CD4-positive, alpha-beta T cell treated with Interleukin-10 for 1 hour (primary cell): ENCODE data around the gene VAT1L.

Source experiments
- DNase-seq: peaks from one replicate; pipeline ENCODE4 v3.0.0-alpha.2; 2020

Gene VAT1L

DNA sequence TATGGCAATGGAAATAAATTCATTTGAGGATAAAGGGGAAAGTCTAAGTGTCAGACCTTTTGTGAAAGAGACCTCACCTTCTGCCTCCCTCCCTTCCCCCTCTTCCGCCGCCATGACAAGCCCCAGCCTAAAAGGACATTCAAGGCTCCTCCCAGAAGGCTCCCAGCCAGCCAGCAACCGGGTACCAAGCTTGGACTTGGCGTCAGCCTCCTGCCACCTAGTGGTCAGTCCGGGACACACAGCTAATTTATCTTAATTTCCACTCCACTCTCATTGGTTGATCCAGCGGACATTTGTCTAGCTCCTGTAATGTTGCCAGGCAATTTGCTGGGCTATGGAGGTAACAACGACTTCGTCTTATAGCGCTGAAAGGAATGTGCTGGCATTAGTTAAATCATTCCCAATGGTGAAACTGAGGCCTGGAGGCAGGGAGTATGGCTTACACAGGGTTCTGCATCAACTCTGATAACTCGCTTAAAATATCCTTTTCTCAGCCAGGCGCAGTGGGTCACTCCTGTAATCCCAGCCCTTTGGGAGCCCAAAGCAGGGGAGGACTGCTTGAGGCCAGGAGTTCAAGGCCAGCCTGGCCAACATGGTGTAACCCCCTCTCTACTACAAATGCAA lies 214.7 kb downstream of the VAT1L start:
- DNase-seq: peak; percentile 66

DNA sequence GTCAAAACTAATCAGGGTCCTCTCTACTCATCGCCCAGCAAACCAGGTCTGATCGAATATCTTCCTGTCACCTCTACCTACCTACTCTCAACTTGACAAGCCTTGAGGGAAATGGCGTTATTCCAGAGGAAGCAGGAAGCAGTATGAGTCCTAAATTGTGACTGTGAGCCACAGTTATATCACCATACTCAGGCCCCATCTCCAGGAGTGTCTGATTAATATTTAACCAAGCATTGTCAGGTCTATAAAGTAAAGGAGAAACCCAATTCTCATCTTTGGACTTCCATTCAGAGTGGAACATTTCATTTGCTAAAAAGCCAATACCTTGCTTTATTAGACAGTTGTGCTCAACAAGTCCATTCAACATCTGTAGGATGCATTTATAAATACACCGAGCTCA lies 216.2 kb downstream of the VAT1L start:
- no peak for DNase-seq

DNA sequence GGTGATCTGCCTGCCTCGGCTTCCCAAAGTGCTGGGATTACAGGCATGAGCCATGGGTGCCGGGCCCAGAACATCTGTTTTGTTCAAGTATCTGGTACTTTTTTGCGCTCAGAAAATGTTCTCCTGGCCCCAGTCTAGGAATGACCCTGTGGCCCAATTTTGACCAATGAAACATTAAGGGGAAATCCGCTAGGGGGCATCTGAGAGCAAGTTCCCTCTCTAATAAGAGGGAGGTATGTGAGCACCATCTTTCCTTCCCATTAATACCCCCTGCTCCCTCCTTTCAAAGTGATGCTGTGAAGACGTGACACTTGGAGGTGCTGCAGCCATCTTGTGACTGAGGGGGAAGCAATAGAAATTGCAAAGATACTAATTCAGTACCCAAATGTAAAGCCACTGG lies 217.5 kb downstream of the VAT1L start:
- DNase-seq: no peak

DNA sequence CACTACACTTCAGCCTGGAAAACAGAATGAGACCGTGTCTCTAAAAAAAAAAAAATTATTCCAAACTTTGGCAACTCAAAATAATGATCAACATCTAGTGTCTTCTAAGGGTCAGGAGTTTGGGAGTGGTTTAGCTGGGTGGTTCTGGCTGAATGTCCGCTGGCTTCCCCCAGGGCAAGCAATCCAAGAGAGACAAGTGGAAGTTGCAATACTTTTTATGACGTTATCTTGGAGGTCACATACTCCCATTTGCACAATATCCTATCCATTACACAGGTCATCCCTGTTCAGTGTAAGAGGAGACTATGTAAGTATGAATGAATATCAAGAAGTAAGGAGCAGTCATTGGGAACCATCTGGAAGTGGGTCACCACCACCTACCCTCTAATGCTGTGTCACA lies 218.8 kb downstream of the VAT1L start:
- no peak for DNase-seq

DNA sequence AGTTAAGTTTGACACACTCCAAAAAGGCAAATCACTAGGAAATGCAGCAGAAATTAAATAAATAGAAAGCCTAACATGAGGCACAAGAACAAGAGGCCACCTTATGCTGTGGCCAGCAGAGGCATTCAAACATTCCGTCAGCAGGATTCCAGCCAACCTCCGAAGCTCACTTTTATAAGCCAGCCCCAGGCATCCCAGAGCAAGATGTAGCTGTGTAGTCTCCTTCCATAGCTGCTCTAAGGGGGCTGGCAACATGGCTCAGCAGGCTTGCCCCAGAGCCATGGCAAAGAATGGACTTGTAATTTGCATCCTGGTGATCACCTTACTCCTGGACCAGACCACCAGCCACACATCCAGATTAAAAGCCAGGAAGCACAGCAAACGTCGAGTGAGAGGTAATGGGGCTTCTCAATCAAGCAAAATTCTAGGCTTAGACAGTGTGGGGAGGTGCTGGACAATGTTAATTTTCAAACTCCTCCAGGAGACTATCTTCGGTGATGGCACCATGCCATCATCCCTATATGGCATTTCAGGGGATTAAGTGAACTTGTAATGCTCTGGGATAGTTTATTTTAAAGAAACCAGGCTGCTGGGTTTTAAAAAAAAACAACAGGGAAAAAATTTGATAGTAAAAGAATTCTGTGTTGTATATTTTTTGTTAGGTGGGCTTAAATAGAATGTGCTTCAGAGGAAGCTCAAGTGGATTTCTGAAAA lies 234.1 kb downstream of the VAT1L start, which contains the start of gene CLEC3A:
Gene CLEC3A (plus strand): TSS at position 202 of the 714 bp plus-strand sequence. CDS start 79 bp downstream, at position 281.
- no peak for DNase-seq

DNA sequence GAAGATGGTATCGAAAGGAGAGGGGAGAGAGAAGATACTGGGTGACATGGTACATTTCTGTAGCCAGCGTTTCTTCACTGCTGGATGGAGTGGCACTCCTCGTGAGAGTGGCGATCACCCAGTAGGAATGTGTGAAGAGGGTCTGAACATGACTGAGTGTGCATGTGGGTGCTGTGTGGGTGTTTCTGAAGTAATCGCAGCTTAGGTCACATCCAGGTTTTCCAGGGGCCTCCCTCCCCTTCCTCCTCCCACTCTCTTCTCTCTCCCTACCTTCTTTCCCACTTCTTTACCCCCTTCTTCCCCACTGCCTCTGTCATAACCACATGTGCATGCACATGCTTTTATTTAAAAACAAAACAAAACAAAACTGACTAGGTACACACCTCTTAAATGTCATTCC lies 235.8 kb downstream of the VAT1L start:
- no peak for DNase-seq

DNA sequence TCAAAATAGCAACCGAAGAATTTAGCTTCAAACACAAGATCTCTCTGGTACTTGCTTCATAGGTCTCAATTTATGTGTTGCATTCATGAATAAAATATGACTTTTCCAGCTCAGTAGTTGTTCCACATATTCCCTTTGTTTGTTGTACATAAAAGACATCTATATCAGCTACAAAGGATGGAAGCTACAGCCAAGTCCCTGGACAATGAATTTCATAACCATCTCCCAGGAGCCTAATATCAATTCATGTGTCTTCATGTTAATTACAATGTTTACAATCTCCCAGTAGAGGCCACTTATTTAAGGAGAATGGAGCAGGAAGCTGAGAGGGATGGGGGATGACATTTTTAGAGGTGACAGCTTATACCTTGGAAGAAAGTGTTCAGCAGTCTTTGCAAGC lies 237.3 kb downstream of the VAT1L start:
- DNase-seq: no peak

DNA sequence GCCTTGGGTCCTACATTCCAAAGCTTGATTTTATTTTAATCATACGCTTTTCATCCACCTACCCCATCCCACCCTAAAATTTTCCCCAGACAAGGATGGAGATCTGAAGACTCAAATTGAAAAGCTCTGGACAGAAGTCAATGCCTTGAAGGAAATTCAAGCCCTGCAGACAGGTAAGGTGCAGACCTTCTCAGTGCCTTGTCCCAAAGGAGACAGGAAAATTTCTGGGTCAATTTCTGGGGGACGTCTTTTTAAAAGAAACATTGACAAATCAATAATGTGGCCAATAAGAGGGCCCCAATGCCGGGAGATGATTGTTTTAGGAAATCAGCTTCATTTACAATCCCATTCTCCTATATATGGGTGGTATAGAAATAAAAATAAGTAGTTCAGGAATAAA lies 239.7 kb downstream of the VAT1L start:
- no peak for DNase-seq
